K562 (cell line): ENCODE results near the gene ZNF500. TPM values are rescaled to one million over a fixed set of nuclear protein-coding genes. Genes with fewer than 3 reads are reported as not detected.

Experiments used
- CREBBP ChIP-seq: IDR thresholded peaks from one replicate; pipeline ENCODE4 v1.6.1; 2012; ENCODE audit warnings: low read depth, mild to moderate bottlenecking, control low read depth, inconsistent platforms, low read length
- DMBX1 ChIP-seq: fragments of 250-450 bp; sonication (Bioruptor Pico); IDR thresholded peaks from 2 replicates; pipeline ENCODE4 v1.8.0; 2022; ENCODE audit warnings: inconsistent platforms, mild to moderate bottlenecking, moderate library complexity, borderline replicate concordance
- MYNN ChIP-seq, 2 experiments: sonication (generic); formaldehyde crosslinking in 1 of 2; IDR thresholded peaks; 2 replicates each; pipeline versions ENCODE4 v1.5.0 to v1.6.1; 2016 to 2020; ENCODE audit warnings: antibody characterized with exemption in 1 of 2, missing genetic modification reagents in 1 of 2
- NCOA6 ChIP-seq: fragments of 450-650 bp; IDR thresholded peaks from 2 replicates; pipeline ENCODE4 v1.6.1; 2017; ENCODE audit warnings: mild to moderate bottlenecking
- RAD21 ChIP-seq, 2 experiments: fragments of 250-450 bp in 1 of 2; fragments of 450-650 bp in 1 of 2; sonication (Bioruptor Pico) in 1 of 2; formaldehyde crosslinking in 1 of 2; IDR thresholded peaks in 1 of 2; conservative IDR thresholded peaks in 1 of 2; 2 replicates each; pipeline versions ENCODE4 v1.4.0 to v1.8.0; 2020 to 2022; ENCODE audit warnings: mild to moderate bottlenecking in 2 of 2, moderate library complexity in 1 of 2
- RCOR1 ChIP-seq, 2 experiments: IDR thresholded peaks; 2 replicates each; pipeline ENCODE4 v1.6.1; 2012; ENCODE audit warnings: low read depth in 2 of 2, low read length in 2 of 2, borderline replicate concordance in 1 of 2, improper control_type of control experiment in 1 of 2
- TBP ChIP-seq: optimal IDR thresholded peaks from 2 replicates; pipeline ENCODE3; 2011; ENCODE audit warnings: low read depth, low read length, improper control_type of control experiment
- TCFL5 ChIP-seq: fragments of 250-450 bp; sonication (Bioruptor Pico); conservative IDR thresholded peaks from 2 replicates; pipeline ENCODE4 v1.6.1; 2021; ENCODE audit warnings: mild to moderate bottlenecking, moderate library complexity, matching md5 sums
- ZNF197 ChIP-seq: fragments of 200-800 bp; sonication (Bioruptor generic); IDR thresholded peaks from 2 replicates; pipeline ENCODE4 v1.6.1; 2016; ENCODE audit warnings: low read depth, missing genetic modification characterization, missing compliant biosample characterization
- polyA plus RNA-seq, 8 experiments: library from polyadenylated mRNA; depleted of rRNA in 4 of 8; stranded (reverse) in 5 of 8; unstranded in 3 of 8; fragments of >200 nt; fragmentation: Nextera tagmentation in 2 of 8; fragmentation: Illumina TruSeq in 1 of 8; extraction: Ambion mirVana in 2 of 8; extraction: Trizol in 1 of 8; gene quantifications; 2 replicates each; pipeline versions ENCODE4 v1.2.1 to v1.2.3, GENCODE V29; 2011 to 2014; ENCODE audit warnings: inconsistent platforms in 1 of 8, missing spikeins in 1 of 8
- total RNA-seq, 7 experiments: library from RNA; depleted of rRNA in 6 of 7; stranded (reverse); fragments of >200 nt in 6 of 7; fragmentation: Illumina TruSeq in 2 of 7; extraction: Trizol in 2 of 7; gene quantifications; 2 replicates each; pipeline versions ENCODE4 v1.2.1 to v1.2.3, GENCODE V29; 2011 to 2021; ENCODE audit warnings: low replicate concordance in 1 of 7
- TF ChIP-seq, protein P1 (sequence below): IDR thresholded peaks from 2 replicates; pipeline ENCODE4 v1.6.1; 2016; ENCODE audit warnings: missing genetic modification characterization, missing compliant biosample characterization
- TF ChIP-seq, protein P2 (sequence below): sonication (generic); formaldehyde crosslinking; IDR thresholded peaks from 2 replicates; pipeline ENCODE4 v1.8.0; 2022; ENCODE audit warnings: missing genetic modification reagents, mild to moderate bottlenecking, borderline replicate concordance
- TF ChIP-seq, protein P3 (sequence below), 2 experiments: fragments of 450-650 bp; formaldehyde crosslinking in 1 of 2; IDR thresholded peaks; 2 replicates each; pipeline versions ENCODE4 v1.4.0 to v1.6.1; 2014 to 2020; ENCODE audit warnings: mild to moderate bottlenecking in 2 of 2, borderline replicate concordance in 1 of 2, low read depth in 1 of 2

The ZNF500 gene
- total and polyA plus RNA-seq, 9 of the 15 experiments (the other 6 are each of a cell fraction or from before 2014, with no cell fraction given) = 0.80 to 20.8 (median 5.3) TPM

- no peak for TF ChIP-seq DMBX1 (CRISPR knock-in tag)
- TF ChIP-seq NCOA6 = no peak
- TF ChIP-seq ZNF197 (CRISPR knock-in tag) = no peak
- no peak for TF ChIP-seq MYNN (IDR thresholded peaks at IDR 0.05)
- no peak for TF ChIP-seq MYNN (CRISPR knock-in tag; IDR thresholded peaks at IDR 0.05)
- TF ChIP-seq RCOR1 (IDR thresholded peaks at IDR 0.05; ENCODE audit: borderline replicate concordance in 1 of 2, low read depth in 2 of 2, low read length in 2 of 2) = no peak
- TF ChIP-seq RAD21 (CRISPR knock-in tag; conservative IDR thresholded peaks at IDR 0.05 in 1 of 2, IDR thresholded peaks at IDR 0.05 in 1 of 2) = no peak; a peak in 1 of 4 replicates
- TF ChIP-seq CREBBP = no peak
- TF ChIP-seq, protein P1, sequence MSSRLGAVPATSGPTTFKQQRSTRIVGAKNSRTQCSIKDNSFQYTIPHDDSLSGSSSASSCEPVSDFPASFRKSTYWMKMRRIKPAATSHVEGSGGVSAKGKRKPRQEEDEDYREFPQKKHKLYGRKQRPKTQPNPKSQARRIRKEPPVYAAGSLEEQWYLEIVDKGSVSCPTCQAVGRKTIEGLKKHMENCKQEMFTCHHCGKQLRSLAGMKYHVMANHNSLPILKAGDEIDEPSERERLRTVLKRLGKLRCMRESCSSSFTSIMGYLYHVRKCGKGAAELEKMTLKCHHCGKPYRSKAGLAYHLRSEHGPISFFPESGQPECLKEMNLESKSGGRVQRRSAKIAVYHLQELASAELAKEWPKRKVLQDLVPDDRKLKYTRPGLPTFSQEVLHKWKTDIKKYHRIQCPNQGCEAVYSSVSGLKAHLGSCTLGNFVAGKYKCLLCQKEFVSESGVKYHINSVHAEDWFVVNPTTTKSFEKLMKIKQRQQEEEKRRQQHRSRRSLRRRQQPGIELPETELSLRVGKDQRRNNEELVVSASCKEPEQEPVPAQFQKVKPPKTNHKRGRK (tag) = no peak
- TF ChIP-seq TBP = no peak
- no peak for TF ChIP-seq TCFL5 (CRISPR knock-in tag)
- TF ChIP-seq, protein P2, sequence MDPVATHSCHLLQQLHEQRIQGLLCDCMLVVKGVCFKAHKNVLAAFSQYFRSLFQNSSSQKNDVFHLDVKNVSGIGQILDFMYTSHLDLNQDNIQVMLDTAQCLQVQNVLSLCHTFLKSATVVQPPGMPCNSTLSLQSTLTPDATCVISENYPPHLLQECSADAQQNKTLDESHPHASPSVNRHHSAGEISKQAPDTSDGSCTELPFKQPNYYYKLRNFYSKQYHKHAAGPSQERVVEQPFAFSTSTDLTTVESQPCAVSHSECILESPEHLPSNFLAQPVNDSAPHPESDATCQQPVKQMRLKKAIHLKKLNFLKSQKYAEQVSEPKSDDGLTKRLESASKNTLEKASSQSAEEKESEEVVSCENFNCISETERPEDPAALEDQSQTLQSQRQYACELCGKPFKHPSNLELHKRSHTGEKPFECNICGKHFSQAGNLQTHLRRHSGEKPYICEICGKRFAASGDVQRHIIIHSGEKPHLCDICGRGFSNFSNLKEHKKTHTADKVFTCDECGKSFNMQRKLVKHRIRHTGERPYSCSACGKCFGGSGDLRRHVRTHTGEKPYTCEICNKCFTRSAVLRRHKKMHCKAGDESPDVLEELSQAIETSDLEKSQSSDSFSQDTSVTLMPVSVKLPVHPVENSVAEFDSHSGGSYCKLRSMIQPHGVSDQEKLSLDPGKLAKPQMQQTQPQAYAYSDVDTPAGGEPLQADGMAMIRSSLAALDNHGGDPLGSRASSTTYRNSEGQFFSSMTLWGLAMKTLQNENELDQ (CRISPR knock-in tag) = no peak
- TF ChIP-seq, protein P3, sequence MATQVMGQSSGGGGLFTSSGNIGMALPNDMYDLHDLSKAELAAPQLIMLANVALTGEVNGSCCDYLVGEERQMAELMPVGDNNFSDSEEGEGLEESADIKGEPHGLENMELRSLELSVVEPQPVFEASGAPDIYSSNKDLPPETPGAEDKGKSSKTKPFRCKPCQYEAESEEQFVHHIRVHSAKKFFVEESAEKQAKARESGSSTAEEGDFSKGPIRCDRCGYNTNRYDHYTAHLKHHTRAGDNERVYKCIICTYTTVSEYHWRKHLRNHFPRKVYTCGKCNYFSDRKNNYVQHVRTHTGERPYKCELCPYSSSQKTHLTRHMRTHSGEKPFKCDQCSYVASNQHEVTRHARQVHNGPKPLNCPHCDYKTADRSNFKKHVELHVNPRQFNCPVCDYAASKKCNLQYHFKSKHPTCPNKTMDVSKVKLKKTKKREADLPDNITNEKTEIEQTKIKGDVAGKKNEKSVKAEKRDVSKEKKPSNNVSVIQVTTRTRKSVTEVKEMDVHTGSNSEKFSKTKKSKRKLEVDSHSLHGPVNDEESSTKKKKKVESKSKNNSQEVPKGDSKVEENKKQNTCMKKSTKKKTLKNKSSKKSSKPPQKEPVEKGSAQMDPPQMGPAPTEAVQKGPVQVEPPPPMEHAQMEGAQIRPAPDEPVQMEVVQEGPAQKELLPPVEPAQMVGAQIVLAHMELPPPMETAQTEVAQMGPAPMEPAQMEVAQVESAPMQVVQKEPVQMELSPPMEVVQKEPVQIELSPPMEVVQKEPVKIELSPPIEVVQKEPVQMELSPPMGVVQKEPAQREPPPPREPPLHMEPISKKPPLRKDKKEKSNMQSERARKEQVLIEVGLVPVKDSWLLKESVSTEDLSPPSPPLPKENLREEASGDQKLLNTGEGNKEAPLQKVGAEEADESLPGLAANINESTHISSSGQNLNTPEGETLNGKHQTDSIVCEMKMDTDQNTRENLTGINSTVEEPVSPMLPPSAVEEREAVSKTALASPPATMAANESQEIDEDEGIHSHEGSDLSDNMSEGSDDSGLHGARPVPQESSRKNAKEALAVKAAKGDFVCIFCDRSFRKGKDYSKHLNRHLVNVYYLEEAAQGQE (IDR thresholded peaks at IDR 0.05; ENCODE audit: borderline replicate concordance) = no peak
- TF ChIP-seq, protein P3 (CRISPR knock-in tag; IDR thresholded peaks at IDR 0.05; ENCODE audit: low read depth) = no peak
Measured at GRCh38 chr16:4734730-4735535, 32.0 kb downstream of the ZNF500 start (continued).
